ENCODE data around the gene GPR78.

The GPR78 gene

DNA sequence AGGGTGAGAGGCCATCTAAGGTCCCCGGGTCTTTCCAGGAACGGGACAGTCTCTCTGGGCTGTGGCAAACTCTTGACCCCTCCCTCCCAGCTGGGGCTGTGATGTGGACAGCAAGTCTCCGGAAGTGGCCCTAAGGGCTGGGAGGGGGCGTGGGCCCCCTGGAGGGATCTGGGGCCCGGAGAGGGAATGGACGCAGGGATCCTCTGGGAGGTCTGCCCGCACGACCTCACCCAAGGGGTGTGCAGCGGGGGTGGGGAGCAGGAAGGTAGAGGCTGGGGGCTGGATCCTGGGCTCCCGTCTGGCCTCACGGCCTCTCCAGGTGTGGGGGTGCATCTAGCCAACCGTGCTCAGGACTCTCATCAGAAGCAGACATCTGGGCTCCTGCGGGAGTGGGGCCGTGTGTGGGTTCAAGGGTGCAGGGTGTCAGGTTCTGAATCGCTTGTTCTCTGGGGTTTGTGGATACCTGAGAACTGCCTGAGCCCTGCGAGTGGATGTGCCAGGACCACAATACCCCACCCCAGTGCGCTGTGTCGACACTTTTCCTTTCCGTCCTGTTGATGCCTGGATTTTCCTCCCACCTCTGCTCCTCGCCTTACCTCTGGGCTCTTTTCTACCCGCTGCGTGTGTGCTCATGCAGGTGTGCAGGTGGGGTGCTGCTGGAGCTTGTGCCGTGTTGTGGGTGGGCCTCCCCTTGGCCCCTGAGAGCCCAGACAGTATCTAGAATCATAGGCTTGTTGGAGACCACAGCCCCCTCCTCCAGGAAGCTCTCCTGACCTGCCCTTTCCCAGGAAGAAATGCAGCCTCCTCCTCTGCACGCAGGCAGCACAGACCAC, 13.3 kb downstream of the GPR78 start:
- no peaks in the 10 kb centered on the region for H3K36me3 ChIP-seq (ENCODE audit: control insufficient read depth, insufficient read depth, low read length)
- peaks cover 42% of the 10 kb centered on the region for H3K27me3 ChIP-seq (ENCODE audit: control insufficient read depth, insufficient read depth, low read length)
- no peaks in the 10 kb centered on the region for H3K9me3 ChIP-seq (ENCODE audit: control insufficient read depth, low read length)
- H3K9ac ChIP-seq (ENCODE audit: low read length) = no peak overlapping the region
- no peak overlapping the region for H3K4me3 ChIP-seq (ENCODE audit: low read length)
- H3K4me1 ChIP-seq (ENCODE audit: control insufficient read depth, insufficient read depth, low read length) = no peaks in the 10 kb centered on the region

DNA sequence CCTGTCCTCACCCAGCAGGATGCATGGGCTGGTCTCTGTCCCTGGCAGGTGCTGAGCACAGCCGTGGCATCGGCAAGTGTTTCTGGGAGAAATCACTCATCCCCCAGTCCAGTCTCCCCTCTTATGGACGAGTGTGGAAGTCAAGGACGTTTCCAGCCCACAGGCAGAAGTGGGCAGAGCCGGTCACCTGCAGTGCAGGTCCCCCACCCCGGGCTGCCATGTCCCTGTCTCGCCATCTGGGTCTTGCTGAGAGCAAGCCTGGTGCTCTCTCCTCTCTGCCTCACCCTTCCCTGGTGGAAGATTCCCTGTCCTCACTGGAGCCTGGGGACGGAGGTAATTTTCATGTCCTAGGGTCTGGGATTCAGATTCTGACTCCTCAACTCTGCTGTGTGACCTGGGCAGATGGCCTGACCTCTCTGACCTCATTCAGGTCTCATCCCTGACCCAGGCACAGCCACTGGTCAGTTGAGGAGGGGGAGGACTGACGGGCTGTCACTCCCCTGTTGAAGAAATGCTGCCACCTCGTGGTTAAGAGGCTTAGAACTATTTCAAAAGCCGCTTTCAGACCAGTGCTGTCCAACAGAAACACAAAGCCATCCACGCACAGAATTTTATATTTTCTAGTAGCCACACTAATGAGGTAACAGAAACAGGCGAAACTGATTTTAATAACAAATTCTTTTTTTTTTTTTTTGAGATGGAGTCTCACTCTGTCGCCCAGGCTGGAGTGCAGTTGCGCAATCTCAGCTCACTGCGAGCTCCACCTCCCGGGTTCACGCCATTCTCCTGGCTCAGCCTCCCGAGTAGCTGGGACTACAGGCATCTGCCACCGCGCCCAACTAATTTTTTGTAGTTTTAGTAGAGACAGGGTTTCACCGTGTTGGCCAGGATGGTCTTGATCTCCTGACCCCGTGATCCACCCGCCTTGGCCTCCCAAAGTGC, 14.2 kb downstream of the GPR78 start:
- Histone ChIP-seq H3K9ac (ENCODE audit: low read length) (no peak overlapping the region), H3K27me3 (ENCODE audit: control insufficient read depth, insufficient read depth, low read length) (peaks cover 42% of the 10 kb centered on the region), H3K9me3 (ENCODE audit: control insufficient read depth, low read length) (no peaks in the 10 kb centered on the region), H3K4me3 (ENCODE audit: low read length) (no peak overlapping the region), H3K4me1 (ENCODE audit: control insufficient read depth, insufficient read depth, low read length) (no peaks in the 10 kb centered on the region), H3K36me3 (ENCODE audit: control insufficient read depth, insufficient read depth, low read length) (no peaks in the 10 kb centered on the region)

DNA sequence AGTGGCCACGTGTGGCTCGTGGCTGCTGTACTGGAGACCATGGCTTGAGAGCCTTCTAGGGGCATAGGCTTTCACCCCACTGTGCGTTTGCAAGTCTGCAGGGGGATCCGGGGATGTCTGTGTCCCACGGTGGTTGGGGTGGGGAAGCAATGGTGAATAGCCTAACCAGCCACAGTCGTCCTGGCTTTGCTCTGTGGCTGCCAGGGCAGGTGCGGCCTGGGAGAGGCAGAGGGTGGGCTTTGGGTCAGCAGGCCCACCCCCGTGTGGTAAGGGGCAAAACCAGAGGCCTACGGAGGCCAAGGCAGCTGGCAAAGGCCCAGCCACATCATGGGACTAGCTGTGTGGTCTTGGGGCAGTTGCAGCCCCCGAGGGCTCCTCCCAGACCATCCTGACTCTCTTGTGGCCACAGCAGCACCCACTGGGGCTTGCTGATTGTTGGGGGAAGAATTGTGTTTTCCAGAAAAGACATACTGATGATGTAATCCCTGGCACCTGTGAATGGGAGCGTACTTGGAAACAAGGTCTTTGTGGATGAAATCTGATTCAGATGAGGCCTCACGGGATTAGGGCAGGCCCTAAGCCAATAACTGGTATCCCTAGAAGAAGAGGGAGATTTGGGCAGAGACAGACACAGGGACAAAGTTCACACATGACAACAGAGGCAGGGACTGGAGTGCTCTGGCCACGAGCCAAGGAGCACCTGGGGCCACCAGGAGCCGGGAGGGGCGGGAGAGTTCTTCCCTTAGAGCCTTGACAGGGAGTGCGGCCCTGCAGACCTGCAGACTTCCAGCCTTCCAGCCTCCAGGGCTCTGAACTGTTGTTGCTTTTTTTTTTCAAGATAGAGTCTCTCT, 15.3 kb downstream of the GPR78 start:
- Histone ChIP-seq H3K9me3 (ENCODE audit: control insufficient read depth, low read length) (no peaks in the 10 kb centered on the region), H3K27me3 (ENCODE audit: control insufficient read depth, insufficient read depth, low read length) (peaks cover 40% of the 10 kb centered on the region), H3K4me3 (ENCODE audit: low read length) (no peak overlapping the region), H3K4me1 (ENCODE audit: control insufficient read depth, insufficient read depth, low read length) (no peaks in the 10 kb centered on the region), H3K9ac (ENCODE audit: low read length) (no peak overlapping the region), H3K36me3 (ENCODE audit: control insufficient read depth, insufficient read depth, low read length) (no peaks in the 10 kb centered on the region)

DNA sequence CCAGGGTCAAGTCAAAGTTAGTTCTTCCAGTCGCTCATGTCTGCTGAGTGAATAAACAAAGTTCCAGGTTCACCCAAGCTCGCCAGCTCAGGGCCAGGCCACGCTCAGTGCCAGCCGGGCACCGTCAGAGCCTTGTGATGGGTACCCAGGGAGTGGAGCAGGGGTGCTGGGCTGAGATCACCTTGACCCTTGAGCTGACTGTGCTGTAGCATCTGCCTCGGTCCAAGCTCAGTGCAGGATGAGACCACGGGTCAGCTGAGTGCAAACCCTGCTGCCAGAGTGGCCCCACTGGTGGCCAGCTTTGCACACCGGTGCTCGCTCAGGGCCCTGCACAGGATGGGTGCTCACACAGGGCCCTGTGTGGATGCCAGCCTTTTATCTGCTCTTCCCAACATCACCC, 16.7 kb downstream of the GPR78 start:
- Histone ChIP-seq H3K27me3 (ENCODE audit: control insufficient read depth, insufficient read depth, low read length) (peaks cover 26% of the 10 kb centered on the region), H3K36me3 (ENCODE audit: control insufficient read depth, insufficient read depth, low read length) (no peaks in the 10 kb centered on the region), H3K9me3 (ENCODE audit: control insufficient read depth, low read length) (no peaks in the 10 kb centered on the region), H3K9ac (ENCODE audit: low read length) (no peak overlapping the region), H3K4me1 (ENCODE audit: control insufficient read depth, insufficient read depth, low read length) (no peaks in the 10 kb centered on the region), H3K4me3 (ENCODE audit: low read length) (no peak overlapping the region)

DNA sequence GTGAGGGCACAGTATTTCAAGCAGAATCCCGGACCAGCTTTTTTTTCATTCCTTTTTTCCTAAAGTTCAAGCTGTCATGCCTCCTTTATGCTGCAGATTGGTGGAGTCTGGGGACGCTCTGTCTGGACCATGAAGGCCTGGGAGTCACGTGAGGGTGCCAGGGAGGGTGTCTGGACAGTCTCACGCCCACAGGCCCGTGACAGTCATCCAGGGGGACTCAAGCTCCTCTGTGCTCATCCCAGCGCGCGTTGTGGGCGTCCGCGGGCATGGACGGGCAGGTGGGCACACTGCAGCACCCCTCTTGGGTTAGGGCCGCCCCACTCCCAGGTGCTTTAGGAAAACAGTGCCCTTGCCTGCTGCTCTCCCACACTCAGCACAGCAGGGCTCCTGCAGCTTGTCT, 17.1 kb downstream of the GPR78 start:
- no peaks in the 10 kb centered on the region for H3K9me3 ChIP-seq (ENCODE audit: control insufficient read depth, low read length)
- no peak overlapping the region for H3K4me3 ChIP-seq (ENCODE audit: low read length)
- H3K9ac ChIP-seq (ENCODE audit: low read length) = no peak overlapping the region
- H3K27me3 ChIP-seq (ENCODE audit: control insufficient read depth, insufficient read depth, low read length) = peaks cover 21% of the 10 kb centered on the region
- no peaks in the 10 kb centered on the region for H3K4me1 ChIP-seq (ENCODE audit: control insufficient read depth, insufficient read depth, low read length)
- no peaks in the 10 kb centered on the region for H3K36me3 ChIP-seq (ENCODE audit: control insufficient read depth, insufficient read depth, low read length)

DNA sequence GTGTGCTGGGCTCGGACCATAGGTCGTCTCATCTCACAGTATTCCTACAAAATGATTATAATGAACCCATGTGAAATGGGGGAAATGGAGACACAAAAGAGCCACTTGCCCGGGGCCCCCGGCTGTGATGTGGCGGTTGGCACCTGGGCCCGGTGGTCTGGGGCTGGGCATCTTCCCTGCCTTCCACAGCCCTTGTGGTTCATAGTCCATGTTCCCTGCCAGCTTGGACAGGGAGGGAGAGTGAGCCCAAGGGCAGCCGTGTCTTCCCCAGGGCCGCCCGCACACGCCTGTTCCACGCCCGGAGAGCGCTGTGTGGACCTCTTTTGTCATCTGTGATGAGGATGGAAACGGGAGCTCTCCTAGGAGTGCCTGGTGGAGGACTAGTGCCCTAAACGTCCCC, 17.6 kb downstream of the GPR78 start:
- no peak overlapping the region for H3K4me3 ChIP-seq (ENCODE audit: low read length)
- no peaks in the 10 kb centered on the region for H3K4me1 ChIP-seq (ENCODE audit: control insufficient read depth, insufficient read depth, low read length)
- no peaks in the 10 kb centered on the region for H3K9me3 ChIP-seq (ENCODE audit: control insufficient read depth, low read length)
- H3K27me3 ChIP-seq (ENCODE audit: control insufficient read depth, insufficient read depth, low read length) = peaks cover 17% of the 10 kb centered on the region
- no peak overlapping the region for H3K9ac ChIP-seq (ENCODE audit: low read length)
- H3K36me3 ChIP-seq (ENCODE audit: control insufficient read depth, insufficient read depth, low read length) = no peaks in the 10 kb centered on the region

DNA sequence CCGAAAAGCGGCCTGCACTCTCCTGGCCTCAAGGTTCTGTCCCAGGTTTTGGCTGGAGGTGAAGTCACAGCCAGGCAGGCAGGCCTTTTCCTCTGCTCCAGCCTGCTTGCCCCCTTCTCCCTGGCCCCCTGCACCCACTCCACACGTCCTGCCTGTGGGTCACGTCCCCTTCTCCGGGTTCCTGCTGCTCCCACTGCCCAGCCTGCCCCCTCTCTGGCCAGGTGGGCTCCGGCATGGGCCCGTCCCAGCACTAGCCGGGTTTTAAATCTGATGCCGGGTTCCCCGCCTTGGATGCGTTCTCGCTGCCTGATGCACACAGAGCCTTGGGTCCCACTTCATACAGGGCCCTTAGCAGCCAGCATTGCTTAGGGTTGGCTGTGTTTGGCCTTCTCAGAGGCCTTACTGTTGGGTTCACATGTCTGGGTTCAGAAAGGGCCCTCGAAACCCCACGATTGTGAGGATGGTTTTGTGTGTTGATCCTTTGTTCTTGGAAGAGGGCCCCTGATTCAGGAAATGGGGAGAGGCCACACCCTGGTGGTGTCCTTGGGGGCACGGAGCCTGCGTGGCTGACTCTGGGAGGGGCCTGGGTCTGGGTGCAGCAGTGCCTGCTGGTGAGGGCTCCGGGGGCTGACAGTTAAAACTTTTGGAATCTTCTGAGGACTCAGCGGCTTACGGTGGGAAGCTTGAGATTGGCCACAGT, 18.3 kb downstream of the GPR78 start:
- Histone ChIP-seq H3K9me3 (ENCODE audit: control insufficient read depth, low read length) (no peaks in the 10 kb centered on the region), H3K9ac (ENCODE audit: low read length) (no peak overlapping the region), H3K36me3 (ENCODE audit: control insufficient read depth, insufficient read depth, low read length) (no peaks in the 10 kb centered on the region), H3K4me3 (ENCODE audit: low read length) (no peak overlapping the region), H3K4me1 (ENCODE audit: control insufficient read depth, insufficient read depth, low read length) (no peaks in the 10 kb centered on the region), H3K27me3 (ENCODE audit: control insufficient read depth, insufficient read depth, low read length) (peaks cover 9% of the 10 kb centered on the region)

DNA sequence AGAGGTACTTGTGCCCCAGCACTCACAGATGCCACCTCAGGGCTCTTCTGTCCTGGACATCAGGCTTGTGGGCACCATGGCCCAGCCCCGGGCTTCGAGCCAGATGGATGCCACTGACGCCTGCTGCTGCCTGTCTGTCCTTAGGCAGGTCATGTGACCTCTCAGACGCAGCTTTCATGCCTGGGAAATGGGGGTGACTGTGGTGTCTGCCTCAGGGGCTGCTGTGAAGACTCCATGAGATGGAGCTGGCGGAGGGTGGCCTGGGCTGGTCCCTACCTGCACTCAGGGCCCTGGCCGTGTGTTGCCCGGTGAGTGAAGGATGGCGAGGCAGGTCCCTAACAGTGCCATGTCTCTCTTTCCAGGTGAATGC, 18.9 kb downstream of the GPR78 start:
- no peaks in the 10 kb centered on the region for H3K4me1 ChIP-seq (ENCODE audit: control insufficient read depth, insufficient read depth, low read length)
- H3K36me3 ChIP-seq (ENCODE audit: control insufficient read depth, insufficient read depth, low read length) = no peaks in the 10 kb centered on the region
- no peak overlapping the region for H3K9ac ChIP-seq (ENCODE audit: low read length)
- no peaks in the 10 kb centered on the region for H3K9me3 ChIP-seq (ENCODE audit: control insufficient read depth, low read length)
- no peak overlapping the region for H3K4me3 ChIP-seq (ENCODE audit: low read length)
- H3K27me3 ChIP-seq (ENCODE audit: control insufficient read depth, insufficient read depth, low read length) = peaks cover 4% of the 10 kb centered on the region

DNA sequence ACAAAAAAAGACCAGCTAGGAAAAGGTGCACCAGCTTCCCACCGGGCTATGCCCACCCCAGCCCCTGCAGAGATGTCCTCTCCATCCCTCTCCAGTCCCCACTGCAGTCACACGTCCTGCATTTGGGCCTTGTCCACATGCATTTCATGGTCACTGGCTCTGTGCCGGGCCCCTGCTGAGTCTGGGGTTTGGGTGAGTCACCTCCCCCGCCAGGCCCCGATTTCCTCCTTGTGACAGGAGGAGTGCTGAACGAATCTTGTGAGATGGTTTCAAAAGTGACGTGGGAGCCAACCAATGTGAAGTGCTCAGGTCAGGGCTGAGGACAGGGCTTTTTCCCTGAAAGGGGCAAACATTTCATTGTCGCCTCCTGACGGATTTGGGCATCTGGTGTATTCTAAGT, 19.5 kb downstream of the GPR78 start:
- Histone ChIP-seq H3K9ac (ENCODE audit: low read length) (no peak overlapping the region), H3K9me3 (ENCODE audit: control insufficient read depth, low read length) (no peaks in the 10 kb centered on the region), H3K27me3 (ENCODE audit: control insufficient read depth, insufficient read depth, low read length) (no peaks in the 10 kb centered on the region)

DNA sequence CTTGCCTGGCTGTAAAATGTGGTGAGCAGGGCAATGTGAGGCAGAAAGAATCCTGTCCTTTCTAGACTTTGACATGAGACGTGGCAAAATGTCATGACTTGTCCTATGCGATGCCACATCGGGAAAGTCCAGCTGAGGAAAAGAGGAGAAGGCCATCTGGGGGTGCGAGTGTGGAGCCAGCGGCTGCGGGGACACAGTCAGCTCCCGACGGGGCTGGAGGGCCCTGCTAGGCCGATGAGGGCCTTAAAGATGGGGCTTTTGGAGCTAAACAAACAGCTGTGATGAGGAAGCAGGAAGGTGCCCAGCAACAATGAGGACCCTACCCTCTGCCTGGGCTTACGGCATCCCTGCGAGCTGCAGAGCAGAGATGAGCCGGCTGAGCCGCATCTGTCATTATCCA, 20.1 kb downstream of the GPR78 start:
- Histone ChIP-seq H3K4me1 (ENCODE audit: control insufficient read depth, insufficient read depth, low read length) (no peaks in the 10 kb centered on the region), H3K9me3 (ENCODE audit: control insufficient read depth, low read length) (no peaks in the 10 kb centered on the region), H3K36me3 (ENCODE audit: control insufficient read depth, insufficient read depth, low read length) (no peaks in the 10 kb centered on the region), H3K27me3 (ENCODE audit: control insufficient read depth, insufficient read depth, low read length) (no peaks in the 10 kb centered on the region), H3K4me3 (ENCODE audit: low read length) (no peak overlapping the region), H3K9ac (ENCODE audit: low read length) (no peak overlapping the region)

More for the DNA sequence above, 19.5 kb downstream of the GPR78 start:
- Histone ChIP-seq H3K4me3 (ENCODE audit: low read length) (no peak overlapping the region), H3K4me1 (ENCODE audit: control insufficient read depth, insufficient read depth, low read length) (no peaks in the 10 kb centered on the region), H3K36me3 (ENCODE audit: control insufficient read depth, insufficient read depth, low read length) (no peaks in the 10 kb centered on the region)

DNA sequence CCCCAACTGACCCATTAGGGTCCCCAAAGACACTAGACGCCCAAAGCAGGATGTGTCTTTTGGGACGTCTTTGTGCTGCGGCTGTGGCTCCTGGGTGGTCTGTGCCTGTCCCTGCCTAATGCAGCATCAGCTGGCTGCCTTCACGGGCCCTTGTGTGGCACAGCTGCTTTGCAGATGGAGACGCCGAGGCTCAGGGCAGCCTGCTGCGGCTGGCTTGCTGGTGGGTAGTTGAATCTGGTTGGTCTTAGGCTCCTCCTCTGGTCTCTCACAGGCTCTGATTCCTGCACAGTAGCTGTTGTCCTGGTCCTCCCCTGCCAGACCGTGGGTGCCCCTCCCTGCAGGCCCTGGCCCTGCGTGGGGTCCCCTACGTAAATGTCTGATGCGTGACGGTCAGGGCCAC, 20.5 kb downstream of the GPR78 start:
- Histone ChIP-seq H3K9me3 (ENCODE audit: control insufficient read depth, low read length) (no peaks in the 10 kb centered on the region), H3K9ac (ENCODE audit: low read length) (no peak overlapping the region), H3K4me3 (ENCODE audit: low read length) (no peak overlapping the region), H3K4me1 (ENCODE audit: control insufficient read depth, insufficient read depth, low read length) (no peaks in the 10 kb centered on the region), H3K27me3 (ENCODE audit: control insufficient read depth, insufficient read depth, low read length) (no peaks in the 10 kb centered on the region), H3K36me3 (ENCODE audit: control insufficient read depth, insufficient read depth, low read length) (no peaks in the 10 kb centered on the region)

All from mucosa of stomach (tissue), 1 donor.